GM18951 (cell line): ENCODE results near the gene KCNQ2.

Experiments used
- POLR2A ChIP-seq: IDR thresholded peaks from 4 replicates; pipeline ENCODE4 v1.6.1; 2011; ENCODE audit warnings: mild to moderate bottlenecking; ENCODE audit not compliant: insufficient read length, insufficient read depth; ENCODE audit errors: extremely low read depth
- in situ Hi-C: fragments of 300-500 bp; cut with MboI; formaldehyde crosslinking; loops from one replicate; pipeline ENCODE4 v1.12.0; 2022; ENCODE audit warnings: low sequenced_read_pairs, mixed read lengths, inconsistent platforms; ENCODE audit not compliant: unreplicated experiment

KCNQ2 gene

GRCh38 chr20:63498960-63499337 lies 26.5 kb upstream of the KCNQ2 start, which contains the start of gene EEF1A2:
TSS of gene EEF1A2 (minus strand) at chr20:63499083. CDS start at chr20:63497763, 1,320 bp downstream.
- in situ Hi-C loops = no loop called here
- no peak for TF ChIP-seq POLR2A

- in situ Hi-C loops = no loop called here
- TF ChIP-seq POLR2A = no peak
Measured at GRCh38 chr20:63497946-63498935, 25.8 kb upstream of the KCNQ2 start.

GRCh38 chr20:63497138-63497945 lies 24.9 kb upstream of the KCNQ2 start:
- TF ChIP-seq POLR2A = no peak
- in situ Hi-C loops = no loop called here

GRCh38 chr20:63496596-63497120 lies 24.2 kb upstream of the KCNQ2 start:
- no peak for TF ChIP-seq POLR2A
- in situ Hi-C loops = no loop called here

- in situ Hi-C loops = no loop called here
- no peak for TF ChIP-seq POLR2A
Measured at GRCh38 chr20:63495741-63496595, 23.5 kb upstream of the KCNQ2 start.

GRCh38 chr20:63495167-63495720 lies 22.8 kb upstream of the KCNQ2 start:
- in situ Hi-C loops = no loop called here
- no peak for TF ChIP-seq POLR2A

GRCh38 chr20:63494420-63495166 lies 22.1 kb upstream of the KCNQ2 start:
- in situ Hi-C loops = no loop called here
- TF ChIP-seq POLR2A = no peak

- in situ Hi-C loops = no loop called here
Measured at GRCh38 chr20:63494084-63494419, 21.6 kb upstream of the KCNQ2 start.

GRCh38 chr20:63493563-63494020 lies 21.1 kb upstream of the KCNQ2 start:
- no peak for TF ChIP-seq POLR2A
- in situ Hi-C loops = no loop called here

More at GRCh38 chr20:63494084-63494419, 21.6 kb upstream of the KCNQ2 start:
- TF ChIP-seq POLR2A = no peak

GRCh38 chr20:63492982-63493381 lies 20.5 kb upstream of the KCNQ2 start:
- in situ Hi-C loops = no loop called here
- TF ChIP-seq POLR2A = no peak

GRCh38 chr20:63492518-63492917 lies 20.1 kb upstream of the KCNQ2 start:
- TF ChIP-seq POLR2A = no peak
- in situ Hi-C loops = no loop called here
